Forelimb muscle (tissue), 1 donor: ENCODE results near the gene GRIK4. TPM values are rescaled to one million over a fixed set of nuclear protein-coding genes. Genes with fewer than 3 reads are reported as not detected.

ENCODE experiments used
- DNase-seq: peaks from one replicate; pipeline ENCODE4 v3.0.0-alpha.2; 2013; ENCODE audit warnings: low read depth
- polyA plus RNA-seq: library from polyadenylated mRNA; unstranded; fragments of 120-200 nt; gene quantifications from one replicate; pipeline ENCODE4 v1.2.1, GENCODE V29; 2013; ENCODE audit not compliant: insufficient read length

Gene GRIK4
- polyA plus RNA-seq, 1 donor: 0.23 TPM

DNA sequence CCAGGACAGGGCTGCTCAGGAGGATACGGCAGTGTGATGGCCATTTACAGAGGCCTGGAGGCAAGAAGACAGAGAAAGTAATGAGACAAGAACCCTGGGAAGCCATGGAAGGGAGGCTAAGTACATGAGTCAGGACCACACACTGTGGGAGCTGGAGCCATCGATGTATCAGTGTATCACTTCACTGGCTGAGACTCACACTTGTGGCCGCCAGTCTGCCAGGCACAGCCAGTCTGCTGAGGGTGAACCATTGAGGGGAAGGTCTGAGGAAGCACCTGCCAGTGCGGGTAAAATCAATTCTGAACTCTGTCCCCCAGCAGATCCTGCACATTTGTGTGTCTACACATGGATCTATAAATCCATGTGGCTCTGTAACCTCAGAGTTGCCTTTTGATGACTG is 195.6 kb downstream of the GRIK4 start:
- no peak for DNase-seq

DNA sequence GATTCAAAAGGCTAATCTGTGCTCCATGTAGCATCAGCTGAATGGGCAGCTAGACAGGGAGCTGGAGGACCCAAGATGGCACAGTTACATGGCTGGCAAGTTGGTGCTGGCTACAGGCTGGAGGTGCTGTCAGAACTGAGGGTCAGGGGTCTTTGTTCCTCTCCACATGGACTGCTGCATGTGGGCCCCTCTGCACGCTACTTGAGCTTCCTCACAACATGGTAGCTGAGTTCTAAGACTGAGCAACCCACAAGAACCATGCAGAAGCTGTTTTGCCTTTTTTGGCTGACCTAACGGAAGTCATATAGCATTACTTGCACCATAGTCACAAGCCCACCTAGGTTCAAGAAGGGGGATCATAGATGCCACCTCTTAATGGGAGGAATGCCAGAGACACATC is 196.1 kb downstream of the GRIK4 start:
- no peak for DNase-seq

DNA sequence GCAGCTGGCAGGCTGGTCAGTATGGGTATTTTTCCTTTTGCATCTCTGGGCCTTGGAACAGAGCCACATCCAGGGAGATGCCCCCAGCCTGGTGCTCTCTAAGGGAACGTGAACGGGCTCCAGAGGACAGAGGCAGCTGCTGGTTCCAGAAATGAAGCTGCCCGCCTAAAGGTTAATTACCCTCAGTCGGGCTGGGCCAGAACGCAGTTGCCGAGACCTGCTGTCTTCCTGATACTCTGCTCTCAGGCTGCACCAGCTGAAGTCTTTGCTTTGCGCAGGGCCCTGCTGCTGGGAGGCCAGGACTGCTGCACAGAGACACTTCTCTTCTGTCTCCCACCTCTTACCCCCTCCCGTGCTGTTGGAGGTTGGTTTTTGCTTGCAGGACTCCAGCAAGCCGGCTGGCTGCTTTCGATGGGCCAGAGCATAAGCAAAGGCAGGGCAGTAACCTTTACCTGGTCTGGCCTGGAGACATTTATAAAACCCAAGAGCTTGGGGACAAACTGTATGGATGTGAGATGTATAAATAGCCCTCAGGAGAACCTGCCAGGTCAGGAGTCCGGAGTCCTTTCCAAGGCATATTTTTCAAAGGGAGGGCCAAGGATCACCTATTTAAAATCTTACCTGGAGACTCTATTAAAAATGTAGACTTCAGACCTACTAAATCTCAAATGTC is 197.1 kb downstream of the GRIK4 start:
- no peak for DNase-seq

DNA sequence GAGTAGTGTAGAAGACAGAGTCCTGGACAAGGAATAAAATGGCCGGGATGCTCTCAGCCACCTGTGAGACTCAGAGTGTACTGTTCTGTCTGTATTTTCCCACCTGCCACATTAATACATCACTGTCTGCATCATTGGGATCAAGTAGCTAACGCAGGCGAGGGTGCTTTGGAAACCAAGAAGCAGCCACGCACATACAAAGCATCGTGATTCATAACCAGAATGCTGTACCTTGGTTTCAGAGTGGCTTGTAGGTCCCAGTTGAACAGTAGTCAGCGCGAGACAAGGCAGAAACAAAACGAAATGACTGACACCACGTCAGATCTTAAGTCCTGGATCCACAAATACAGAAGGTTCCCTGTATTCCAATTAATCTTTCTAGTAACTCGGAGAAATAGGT is 198.3 kb downstream of the GRIK4 start:
- DNase-seq: no peak

DNA sequence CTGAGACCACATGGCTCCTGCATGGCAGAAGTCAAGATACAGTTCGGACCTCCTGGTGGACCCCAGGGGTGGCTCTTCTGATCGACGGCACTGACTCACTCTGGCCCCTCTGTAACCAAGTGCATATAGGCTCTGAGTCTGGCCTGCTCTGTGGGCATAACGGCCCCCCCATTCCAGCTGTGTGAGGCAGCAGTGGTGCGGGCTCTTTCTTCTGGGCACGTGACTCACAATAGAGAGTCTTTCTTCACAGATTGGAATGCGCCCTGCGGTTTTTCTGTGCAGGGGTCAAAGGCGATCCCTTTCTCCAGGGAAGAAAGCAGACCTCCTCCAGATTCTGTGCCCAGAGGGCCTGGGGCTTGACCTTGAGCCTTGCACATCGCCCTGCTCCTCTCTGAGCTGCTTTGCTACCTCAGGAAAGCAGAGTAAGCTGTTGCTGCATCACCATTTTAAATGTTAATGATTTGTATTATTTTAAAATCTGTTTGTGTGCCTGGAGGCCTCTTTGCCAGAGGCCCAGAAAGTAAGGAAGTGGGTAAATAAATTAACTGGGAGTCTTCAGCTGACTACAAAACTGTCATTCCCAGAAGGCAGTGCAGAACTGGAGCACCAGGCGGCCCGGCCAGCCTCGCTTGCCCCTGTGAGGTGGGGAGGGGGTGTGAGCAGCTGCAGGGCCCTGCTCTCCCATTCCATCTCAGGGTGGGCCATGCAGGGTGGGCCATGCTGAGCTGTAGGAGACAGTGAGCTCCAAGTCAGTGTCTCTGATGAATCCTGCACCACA is 199.0 kb downstream of the GRIK4 start:
- no peak for DNase-seq

DNA sequence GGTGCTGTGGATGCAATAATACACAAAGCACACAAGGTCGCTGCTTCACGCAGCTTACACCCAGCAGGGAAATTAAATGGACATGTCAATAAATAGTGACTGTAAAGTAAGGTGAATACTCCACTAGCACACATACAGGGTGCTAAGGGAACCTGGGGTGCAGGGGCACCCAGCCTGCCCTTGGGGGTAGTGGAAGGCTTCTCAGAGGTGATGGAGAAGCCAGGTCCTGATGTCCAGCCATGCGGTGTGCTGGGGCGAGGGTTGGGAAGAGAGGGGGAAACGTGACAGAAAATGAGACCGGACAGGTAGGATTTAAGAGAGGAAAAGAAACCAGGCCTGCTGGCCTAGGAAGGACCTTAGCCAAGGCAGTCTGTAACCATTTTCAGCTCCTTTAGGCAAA is 200.5 kb downstream of the GRIK4 start:
- no peak for DNase-seq

DNA sequence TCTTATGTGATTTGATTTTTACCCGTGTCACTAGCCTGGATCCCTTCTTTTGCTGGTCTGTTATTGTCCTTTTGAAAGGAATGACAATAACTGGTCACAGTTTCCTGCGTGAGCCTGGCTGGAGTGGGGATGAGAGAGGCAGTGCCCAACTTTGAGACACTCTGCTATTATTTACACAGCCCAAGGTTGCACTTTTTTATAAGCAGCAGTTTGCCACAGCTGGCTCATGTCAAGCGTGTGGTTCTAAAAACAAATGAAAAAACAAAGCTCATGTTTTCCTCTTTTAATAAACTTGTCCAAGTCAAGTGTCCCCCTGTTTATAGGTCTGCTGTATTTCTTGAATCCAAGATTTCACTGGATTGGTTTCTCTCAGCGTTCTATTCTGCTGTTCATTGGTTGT is 201.3 kb downstream of the GRIK4 start:
- DNase-seq: no peak

DNA sequence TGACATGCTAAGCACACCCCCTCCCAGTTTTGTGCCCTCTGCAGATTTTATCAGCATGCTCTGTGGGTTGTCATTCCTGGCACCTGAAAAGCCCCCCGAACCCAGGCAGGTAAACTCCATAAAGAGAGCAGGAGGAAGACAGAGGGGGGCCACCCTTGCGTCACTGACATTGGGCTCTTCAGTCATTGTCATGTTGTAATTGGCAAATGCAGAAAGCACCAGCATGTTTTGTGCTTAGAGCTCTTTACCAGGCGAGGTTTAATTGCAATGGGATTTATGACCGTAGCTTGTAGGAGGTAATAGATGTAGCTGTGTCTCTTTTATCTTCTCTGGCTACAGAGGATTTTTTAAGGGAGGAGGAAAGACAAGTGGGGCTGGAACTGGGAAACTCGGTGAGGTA is 201.7 kb downstream of the GRIK4 start:
- DNase-seq: no peak

DNA sequence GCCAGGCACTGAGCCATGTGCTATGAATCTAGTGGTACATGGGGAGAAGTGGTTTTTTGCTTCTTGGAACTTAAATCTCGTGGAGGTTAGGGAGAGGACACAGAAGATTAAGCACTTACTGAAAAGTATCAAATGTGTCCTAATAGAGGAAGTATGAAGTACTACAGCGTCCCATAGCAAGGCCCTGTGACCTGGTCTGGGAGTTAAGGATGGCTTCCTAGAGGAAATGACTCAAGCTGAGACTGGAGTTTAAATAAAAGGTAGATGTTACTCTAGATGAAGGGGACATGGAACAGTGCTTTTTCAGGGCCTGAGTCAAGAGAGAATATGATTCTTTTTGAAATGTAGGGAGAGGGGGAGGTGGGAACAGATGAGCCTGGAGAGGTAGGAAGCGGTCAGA is 202.9 kb downstream of the GRIK4 start:
- no peak for DNase-seq

DNA sequence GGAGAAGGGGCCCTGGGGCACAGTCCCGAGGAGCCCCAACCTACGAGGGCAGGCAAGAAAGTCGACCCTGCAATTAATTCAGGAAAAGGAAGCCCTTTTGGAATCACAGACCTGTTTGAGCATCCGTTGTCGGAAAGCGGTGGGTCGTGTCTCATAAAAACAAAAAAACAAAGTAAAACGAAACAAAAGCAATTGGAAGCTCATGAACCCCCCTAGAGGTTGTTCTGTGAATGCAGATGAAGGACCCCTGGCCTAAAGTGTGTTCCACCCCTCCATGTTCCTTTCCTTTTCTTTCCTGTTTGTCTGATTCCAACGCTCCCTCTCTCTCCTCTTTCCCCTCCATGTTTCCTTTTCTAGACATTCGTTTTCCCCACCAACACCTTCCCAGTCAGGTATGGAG is 203.7 kb downstream of the GRIK4 start:
- DNase-seq: no peak

DNA sequence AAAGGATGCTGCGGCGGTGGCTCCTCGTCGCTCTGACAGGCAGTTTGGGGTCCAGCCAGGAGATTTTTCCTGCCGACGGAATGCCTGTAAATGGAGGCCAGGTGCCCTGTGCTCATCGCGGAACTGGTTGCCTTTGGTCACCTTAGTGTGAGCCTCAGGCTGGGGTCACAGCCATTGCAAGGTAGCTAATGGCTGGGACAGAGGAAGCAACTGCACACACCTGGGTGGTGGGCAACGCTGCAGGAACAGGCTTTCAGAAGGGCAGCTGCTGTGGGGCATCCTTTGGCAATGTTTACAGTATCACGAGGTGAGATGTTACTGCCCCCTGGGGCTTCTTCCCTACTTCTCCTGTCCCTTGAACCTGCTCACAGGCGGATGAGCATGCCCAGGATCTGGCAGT is 205.5 kb downstream of the GRIK4 start:
- no peak for DNase-seq

DNA sequence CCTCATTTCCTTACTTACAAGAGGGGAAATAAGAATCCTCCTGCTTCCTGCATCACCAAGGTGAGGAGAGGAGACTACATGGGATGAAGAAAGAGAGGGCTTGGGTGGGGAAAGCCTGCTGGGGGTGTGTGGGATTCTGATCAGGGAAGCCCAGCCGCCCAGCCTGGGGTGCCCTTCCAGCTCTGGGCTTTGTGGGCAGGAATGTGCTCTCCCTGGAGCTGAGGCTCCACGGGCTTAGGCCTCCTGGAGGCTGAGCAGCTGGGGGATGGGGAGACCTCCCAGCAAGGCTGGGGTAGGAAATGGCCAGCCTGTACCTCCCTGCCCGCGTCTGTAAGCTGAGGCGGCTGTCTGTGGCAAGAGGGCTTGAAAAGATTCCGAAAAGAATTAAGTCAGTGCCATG is 206.1 kb downstream of the GRIK4 start:
- DNase-seq: no peak

DNA sequence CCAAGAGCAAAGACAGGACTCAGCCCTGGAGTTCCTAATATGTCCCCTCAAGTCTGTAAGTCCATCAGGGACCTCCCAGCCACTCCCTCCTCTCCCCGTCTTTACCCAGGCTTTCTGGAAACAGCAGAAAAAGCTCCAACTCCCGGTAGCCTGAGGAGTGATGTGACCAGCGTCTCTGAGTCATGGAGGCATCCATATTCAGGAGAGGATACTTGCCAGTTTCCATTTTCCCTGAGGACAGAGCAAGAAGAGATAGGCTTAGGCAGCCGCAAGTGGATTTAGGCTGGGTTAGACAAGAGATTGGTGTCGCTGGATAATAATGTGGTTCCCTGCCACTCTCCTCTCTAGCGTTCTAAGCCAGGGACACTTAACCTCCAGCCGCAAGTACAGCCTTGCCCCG is 206.6 kb downstream of the GRIK4 start:
- no peak for DNase-seq

DNA sequence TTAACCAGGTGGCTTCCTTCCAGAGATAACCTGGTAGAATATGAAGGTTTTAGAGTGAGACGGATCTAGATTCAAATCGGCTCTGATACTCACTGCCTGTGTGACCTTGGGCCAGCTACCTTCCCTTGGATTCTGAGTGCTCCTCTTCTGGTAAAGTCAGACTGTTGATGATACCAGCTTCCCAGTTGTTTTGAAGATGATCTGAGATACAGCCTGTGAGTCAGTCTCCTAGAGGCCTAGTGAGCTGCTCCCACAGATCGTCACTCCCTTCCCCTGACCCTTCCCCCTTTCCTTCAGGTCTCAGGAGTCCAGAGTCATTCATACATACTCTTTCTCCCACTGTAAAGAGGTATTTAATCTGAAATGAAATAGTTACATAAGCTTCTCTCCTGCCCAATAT is 207.8 kb downstream of the GRIK4 start:
- no peak for DNase-seq

DNA sequence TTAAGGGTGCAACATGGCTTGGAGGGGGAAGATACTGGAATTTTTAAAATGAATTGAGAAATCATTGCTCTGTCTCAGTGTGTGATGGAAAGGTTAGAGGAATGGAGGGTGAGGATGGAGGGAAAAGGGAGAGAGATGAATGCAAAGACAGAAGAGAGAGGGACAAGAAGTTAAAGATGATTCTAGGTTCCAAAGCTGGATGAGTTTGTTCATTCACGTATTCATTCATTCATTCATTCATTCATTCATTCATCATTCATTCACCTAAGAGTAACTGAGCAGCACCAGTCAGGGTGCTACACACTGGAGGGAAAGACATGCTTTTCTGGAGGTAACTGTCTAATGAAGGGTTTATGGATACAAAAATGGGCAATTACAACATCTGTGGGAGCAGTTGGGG is 209.2 kb downstream of the GRIK4 start:
- DNase-seq: no peak

DNA sequence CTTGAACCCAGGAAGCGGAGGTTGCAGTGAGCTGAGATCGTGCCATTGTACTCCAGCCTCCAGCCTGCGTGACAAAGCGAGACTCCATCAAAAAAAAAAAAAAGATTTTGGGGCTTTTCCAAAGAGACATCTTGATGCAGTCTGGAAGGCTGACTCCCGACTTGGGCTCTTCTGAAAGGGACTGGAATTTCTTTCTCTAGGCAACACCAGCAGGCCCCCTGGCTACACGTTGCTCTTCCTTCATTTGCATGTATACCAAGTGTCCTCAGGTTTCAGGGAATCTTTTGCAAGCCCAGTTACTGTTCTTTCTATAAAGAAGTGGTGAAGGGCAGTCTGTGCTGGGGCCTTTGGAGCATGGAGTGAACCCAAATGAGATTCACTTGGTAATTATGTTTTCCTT is 211.0 kb downstream of the GRIK4 start:
- no peak for DNase-seq

DNA sequence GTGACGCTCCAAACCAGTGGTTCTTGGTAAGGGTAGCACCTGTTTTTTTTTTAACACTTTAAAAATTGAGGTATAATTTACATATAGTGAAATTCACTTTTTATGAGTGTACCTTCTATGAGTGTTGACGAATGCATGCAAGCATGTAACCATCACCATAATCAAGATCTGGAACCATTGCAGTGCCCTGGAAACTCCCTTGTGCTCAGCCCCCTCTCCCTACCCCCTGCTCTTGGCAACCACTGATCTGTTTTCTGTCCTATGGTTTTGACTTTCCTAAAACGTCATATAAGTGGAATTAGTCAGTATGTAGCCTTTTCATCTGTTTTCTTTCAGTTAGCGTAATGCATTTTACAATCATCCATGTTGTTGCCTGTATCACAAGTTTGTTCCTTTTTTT is 212.2 kb downstream of the GRIK4 start:
- no peak for DNase-seq

DNA sequence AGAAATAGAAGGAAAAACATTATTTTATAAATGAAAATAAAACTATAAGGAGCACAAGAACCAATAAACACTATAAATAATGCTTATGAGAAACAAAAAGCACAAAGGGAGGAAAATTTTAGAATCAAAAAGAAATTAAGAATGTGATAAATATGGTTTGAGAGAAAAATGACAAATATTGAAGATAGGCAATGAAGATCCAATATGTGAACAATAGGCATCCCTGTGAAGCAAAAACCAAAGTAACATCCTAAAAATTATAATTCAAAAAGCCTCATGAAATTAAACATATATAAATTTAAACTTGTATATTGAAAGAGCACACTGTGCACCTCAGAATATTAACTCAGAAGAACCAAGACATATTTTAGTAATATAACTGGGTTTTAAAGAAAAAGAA is 216.2 kb downstream of the GRIK4 start:
- DNase-seq: no peak

DNA sequence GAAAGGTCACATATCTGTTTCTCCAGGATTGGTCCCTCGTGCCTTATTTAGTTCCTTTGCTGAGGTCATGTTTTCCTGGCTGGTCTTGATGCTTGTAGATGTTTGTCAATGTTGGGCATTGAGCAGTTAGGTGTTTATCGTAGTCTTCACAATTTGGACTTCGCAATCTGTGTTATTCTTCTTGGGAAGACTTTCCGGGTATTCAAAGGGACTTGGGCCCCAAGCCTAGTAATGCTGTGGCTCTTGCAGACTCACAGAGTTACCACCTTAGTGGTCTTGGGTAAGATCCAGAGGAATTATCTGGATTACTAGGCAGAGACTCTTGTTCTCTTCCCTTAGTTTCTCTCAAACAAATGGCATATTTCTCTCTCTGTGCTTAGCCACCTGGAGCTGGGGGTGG is 223.5 kb downstream of the GRIK4 start:
- DNase-seq: no peak

DNA sequence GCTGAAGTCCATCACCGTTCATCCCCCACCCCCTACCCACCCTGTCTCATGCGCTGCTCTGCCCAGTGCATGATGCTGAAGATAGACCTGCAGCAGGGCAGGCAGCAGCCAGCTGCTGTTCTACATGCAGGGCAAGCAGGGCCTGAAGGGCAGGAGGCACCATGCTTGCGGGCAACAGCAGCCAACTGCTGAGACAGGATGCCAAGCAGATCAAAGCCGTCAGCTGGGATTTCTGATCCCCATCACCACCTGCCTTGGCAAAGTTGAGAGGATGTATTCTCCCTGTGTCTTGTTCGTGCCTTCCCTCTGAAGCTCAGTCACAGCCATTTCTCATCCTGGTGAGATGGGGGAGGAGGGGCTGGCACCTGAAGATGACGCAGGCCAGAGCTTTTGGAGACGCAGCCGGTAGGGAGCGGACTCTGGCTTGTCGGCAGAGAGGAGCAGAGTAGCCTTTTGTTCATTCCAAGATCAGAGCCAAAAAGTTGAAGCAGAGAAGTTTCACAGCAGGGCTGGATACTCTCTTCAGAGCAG is 227.0 kb downstream of the GRIK4 start:
- DNase-seq: no peak

DNA sequence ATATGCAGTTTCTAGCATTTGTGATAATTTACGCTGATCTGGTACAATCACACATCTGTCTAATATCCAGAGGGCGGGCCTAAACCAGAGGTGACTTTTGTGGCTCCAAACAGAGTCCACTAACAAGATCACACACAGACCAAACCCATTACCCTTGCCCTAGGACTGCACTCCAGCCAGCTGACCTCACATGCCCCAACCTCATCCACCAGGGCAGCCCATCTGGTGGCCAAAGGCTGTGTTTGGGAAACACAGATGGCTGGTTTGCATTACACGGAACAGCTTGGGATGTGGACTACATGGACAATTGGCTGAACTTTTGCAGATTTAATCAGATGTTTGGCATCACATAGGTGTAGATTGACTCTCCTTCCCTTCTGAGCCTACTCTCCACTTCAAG is 228.2 kb downstream of the GRIK4 start:
- no peak for DNase-seq

DNA sequence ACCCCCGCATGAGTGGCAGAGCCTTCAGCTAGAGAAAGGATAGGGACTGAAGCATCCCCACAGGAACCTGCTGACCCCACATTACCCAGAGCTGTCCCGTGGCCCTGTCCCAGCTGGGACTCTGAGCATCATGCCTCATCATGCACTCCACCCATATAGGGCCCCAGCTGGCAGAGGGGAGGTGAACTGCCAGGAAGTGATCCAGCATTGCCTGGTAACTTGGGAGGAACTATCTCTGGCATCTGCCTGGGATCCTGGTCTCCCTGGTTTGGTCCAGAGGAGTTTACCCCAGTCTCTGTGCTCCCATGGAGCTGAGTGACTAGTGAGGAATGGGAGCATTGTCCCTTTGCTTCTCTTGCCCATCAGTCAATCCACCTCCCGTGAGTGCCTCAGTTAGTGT is 228.8 kb downstream of the GRIK4 start:
- no peak for DNase-seq
